Dendritic cell treated with granulocyte-macrophage colony-stimulating factor and Interleukin-4, amounts not matched to agents 40 ng/mL and 50 ng/mL, for 4 days (primary cell): ENCODE data around the gene HPS1.

ENCODE experiments used
- H3K27ac Mint-ChIP-seq: one replicate; pipeline ENCODE4 v1.8.0; 2022; ENCODE audit warnings: mild to moderate bottlenecking, mixed read lengths
- H3K27me3 Mint-ChIP-seq: one replicate; pipeline ENCODE4 v1.8.0; 2022; ENCODE audit warnings: mild to moderate bottlenecking, mixed read lengths
- H3K36me3 Mint-ChIP-seq: one replicate; pipeline ENCODE4 v1.8.0; 2022; ENCODE audit warnings: low read depth, mixed read lengths
- H3K4me1 Mint-ChIP-seq: one replicate; pipeline ENCODE4 v1.8.0; 2022; ENCODE audit warnings: low read depth, mixed read lengths
- H3K4me3 Mint-ChIP-seq: one replicate; pipeline ENCODE4 v1.8.0; 2022; ENCODE audit warnings: mild to moderate bottlenecking, moderate library complexity, mixed read lengths
- H3K9me3 Mint-ChIP-seq: one replicate; pipeline ENCODE4 v1.8.0; 2022; ENCODE audit warnings: mixed read lengths
- intact Hi-C: fragments of 100-400 bp; cut with micrococcal nuclease; formaldehyde crosslinking; loops from one replicate; pipeline ENCODE4 v1.15.0; 2022

The HPS1 gene

DNA sequence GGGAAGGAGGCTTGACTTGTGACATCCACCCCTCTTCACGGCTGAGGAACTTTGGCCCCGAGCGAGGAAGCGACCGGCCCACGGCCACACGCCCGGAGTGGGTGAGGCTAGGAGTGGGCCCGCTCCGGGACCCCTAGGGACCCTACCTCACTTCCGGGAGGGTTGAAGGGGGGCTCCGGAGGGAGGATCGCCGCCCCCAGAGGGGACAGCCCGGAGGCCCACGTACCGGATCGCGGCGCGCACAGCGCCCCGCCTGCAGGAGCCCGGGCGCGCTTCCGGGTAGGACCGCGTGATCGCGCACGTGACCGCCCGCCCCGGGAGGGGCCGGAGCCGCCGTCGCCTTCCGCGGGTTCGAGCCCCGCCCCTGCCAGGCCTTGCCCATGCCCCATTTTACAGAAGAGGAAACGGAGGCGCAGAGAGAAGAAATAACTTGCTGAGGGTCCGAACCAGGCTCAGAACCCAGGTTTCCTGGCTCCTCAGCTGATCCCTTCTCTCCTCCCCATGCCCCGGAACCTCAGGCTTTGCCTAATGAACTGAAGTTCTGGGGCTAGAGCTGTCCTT is at the start of gene HPS1:
Gene HPS1 (minus strand): TSS at position 275 of the 561 bp plus-strand sequence. CDS start 3,695 bp downstream, outside the sequence.
- Mint-ChIP-seq H3K27ac (peak within 1 kb of the TSS; percentile 85), H3K4me1 (peaks cover 60% of the 10 kb centered on the region), H3K9me3 (no peaks in the 10 kb centered on the region)

DNA sequence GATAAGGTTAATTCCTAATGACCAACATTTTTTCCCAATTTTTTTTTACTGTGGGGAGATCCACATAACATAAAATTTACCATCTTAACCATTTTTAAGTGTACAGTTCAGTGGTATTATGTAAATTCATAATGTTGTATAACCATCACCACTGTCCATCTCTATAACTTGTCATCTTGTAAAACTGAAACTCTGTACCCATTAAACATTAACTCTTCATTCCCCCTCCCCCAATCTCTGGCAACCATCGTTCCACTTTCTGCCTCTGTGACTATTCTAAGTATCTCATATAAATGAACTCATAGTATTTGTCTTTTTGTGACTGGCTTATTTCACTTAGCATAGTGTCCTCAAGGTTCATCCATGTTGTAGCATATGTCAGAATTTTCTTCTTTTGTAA is 46.0 kb upstream of the HPS1 start:
- Mint-ChIP-seq H3K9me3 (peaks cover 14% of the 10 kb centered on the region), H3K4me1 (peaks cover 11% of the 10 kb centered on the region), H3K36me3 (no peaks in the 10 kb centered on the region), H3K27ac (no peak overlapping the region), H3K27me3 (peaks cover 3% of the 10 kb centered on the region), H3K4me3 (no peak overlapping the region)
- intact Hi-C loops: no loop called here

More for the DNA sequence above, at the start of gene HPS1:
- Mint-ChIP-seq H3K27me3 (peaks cover 10% of the 10 kb centered on the region), H3K4me3 (peak within 1 kb of the TSS; percentile 93), H3K36me3 (peaks cover 48% of the 10 kb centered on the region)
- intact Hi-C loops: loop anchor here (10.0 kb wide), 1 partner anchor 182 kb away; the partner anchor contains the start of gene LOXL4

GRCh38 chr10:98489561-98490481 is 43.1 kb upstream of the HPS1 start:
- no peaks in the 10 kb centered on the region for H3K36me3 Mint-ChIP-seq
- H3K27me3 Mint-ChIP-seq: peaks cover 3% of the 10 kb centered on the region
- no peak overlapping the region for H3K4me3 Mint-ChIP-seq
- peaks cover 11% of the 10 kb centered on the region for H3K4me1 Mint-ChIP-seq
- intact Hi-C loops: no loop called here
- H3K9me3 Mint-ChIP-seq: no peaks in the 10 kb centered on the region
- no peak overlapping the region for H3K27ac Mint-ChIP-seq

DNA sequence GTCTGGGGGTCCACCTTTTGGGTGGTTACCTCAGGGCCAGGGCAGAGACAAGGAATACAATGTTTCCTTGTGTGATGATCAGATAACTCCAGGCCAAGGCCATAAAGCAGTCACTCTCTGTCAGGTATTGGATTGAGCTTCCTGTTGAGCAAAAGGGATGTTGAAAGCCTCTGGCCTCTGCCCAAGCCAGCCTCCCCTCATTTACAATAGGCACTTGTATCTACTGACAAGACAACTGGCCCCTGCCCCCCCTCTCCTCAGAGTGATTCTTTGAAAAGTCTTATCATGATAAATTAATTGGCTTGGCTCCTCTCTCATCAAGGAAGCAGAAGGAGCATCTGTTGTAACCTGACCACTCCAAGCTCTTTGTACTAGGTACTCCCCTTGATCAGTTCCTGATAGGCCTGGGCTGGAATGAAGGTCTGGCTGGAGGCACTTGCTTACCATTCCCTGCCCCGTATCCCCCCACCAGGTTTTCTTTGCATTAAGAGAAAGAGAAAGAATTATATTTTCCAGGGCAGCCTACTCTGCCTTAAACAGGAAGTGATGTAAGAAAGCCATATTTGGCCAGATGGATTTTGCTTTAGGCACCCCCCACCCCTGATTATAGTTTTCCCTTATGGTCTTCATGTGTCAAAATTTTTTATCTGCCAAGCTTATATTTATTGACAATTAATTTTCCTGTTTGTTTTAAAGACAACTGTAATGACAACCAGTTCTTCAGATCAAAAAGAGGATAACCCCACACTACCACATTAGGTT is 42.1 kb upstream of the HPS1 start:
- H3K27me3 Mint-ChIP-seq: peaks cover 3% of the 10 kb centered on the region
- no peaks in the 10 kb centered on the region for H3K36me3 Mint-ChIP-seq
- intact Hi-C loops: no loop called here
- no peak overlapping the region for H3K4me3 Mint-ChIP-seq
- no peaks in the 10 kb centered on the region for H3K9me3 Mint-ChIP-seq
- H3K4me1 Mint-ChIP-seq: peaks cover 6% of the 10 kb centered on the region
- no peak overlapping the region for H3K27ac Mint-ChIP-seq

- Mint-ChIP-seq H3K27ac (no peak overlapping the region), H3K27me3 (peaks cover 3% of the 10 kb centered on the region), H3K9me3 (no peaks in the 10 kb centered on the region), H3K4me1 (peaks cover 6% of the 10 kb centered on the region), H3K36me3 (no peaks in the 10 kb centered on the region), H3K4me3 (no peak overlapping the region)
- intact Hi-C loops: no loop called here
These were observed 40.9 kb upstream of the HPS1 start for GRCh38 chr10:98487649-98488048.

DNA sequence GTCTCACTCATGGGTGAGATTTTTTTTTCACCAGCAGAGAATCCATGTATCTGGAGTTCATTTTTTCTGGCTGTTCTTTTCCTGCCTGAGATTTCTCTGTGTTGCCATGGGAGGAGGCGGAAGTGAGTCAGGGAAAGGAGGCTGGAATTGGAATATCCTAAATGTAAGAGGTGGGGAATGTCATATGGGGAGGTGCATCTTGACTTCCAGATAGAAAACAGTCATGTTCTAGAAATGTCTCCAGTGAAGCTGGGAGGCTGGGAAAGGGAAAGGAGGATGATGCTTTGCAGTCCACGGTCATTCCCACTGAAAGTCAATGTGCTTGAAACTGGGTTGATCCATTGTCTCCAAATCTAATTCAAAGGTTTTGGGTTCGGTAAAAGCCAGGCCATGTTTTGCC is 39.7 kb upstream of the HPS1 start:
- Mint-ChIP-seq H3K27me3 (peaks cover 4% of the 10 kb centered on the region), H3K36me3 (no peaks in the 10 kb centered on the region), H3K4me1 (peaks cover 6% of the 10 kb centered on the region), H3K27ac (no peak overlapping the region), H3K9me3 (no peaks in the 10 kb centered on the region), H3K4me3 (no peak overlapping the region)
- intact Hi-C loops: no loop called here

- no peak overlapping the region for H3K27ac Mint-ChIP-seq
- peaks cover 4% of the 10 kb centered on the region for H3K27me3 Mint-ChIP-seq
- intact Hi-C loops: no loop called here
- H3K4me1 Mint-ChIP-seq: peaks cover 6% of the 10 kb centered on the region
- no peaks in the 10 kb centered on the region for H3K36me3 Mint-ChIP-seq
- H3K4me3 Mint-ChIP-seq: no peak overlapping the region
- no peaks in the 10 kb centered on the region for H3K9me3 Mint-ChIP-seq
These were observed 39.2 kb upstream of the HPS1 start for GRCh38 chr10:98485959-98486358.

DNA sequence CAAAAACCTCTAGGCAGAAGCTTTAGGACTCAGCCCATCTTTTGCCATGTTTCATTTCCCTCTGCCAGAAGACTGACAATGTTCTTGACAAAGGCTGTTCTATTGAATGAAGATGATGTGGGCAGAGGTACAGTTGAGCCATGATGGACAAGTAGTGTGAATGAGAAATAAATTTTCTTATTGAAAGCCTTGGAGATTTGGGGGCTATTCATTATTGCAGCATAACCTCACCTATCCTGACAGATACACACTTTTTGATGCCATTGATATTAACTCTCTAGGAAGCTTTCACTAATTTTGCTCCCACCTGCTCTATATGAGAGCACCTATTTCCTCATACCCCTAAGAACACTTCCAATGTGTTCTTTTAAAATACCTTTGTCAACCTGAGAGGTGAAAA is 36.9 kb upstream of the HPS1 start:
- Mint-ChIP-seq H3K27me3 (peaks cover 3% of the 10 kb centered on the region), H3K4me1 (peaks cover 6% of the 10 kb centered on the region), H3K36me3 (no peaks in the 10 kb centered on the region), H3K27ac (no peak overlapping the region), H3K4me3 (no peak overlapping the region), H3K9me3 (no peaks in the 10 kb centered on the region)
- intact Hi-C loops: no loop called here

GRCh38 chr10:98482096-98482495 is 35.4 kb upstream of the HPS1 start:
- H3K9me3 Mint-ChIP-seq: no peaks in the 10 kb centered on the region
- no peak overlapping the region for H3K27ac Mint-ChIP-seq
- no peak overlapping the region for H3K4me3 Mint-ChIP-seq
- no peaks in the 10 kb centered on the region for H3K4me1 Mint-ChIP-seq
- H3K27me3 Mint-ChIP-seq: peaks cover 3% of the 10 kb centered on the region
- no peaks in the 10 kb centered on the region for H3K36me3 Mint-ChIP-seq
- intact Hi-C loops: no loop called here

DNA sequence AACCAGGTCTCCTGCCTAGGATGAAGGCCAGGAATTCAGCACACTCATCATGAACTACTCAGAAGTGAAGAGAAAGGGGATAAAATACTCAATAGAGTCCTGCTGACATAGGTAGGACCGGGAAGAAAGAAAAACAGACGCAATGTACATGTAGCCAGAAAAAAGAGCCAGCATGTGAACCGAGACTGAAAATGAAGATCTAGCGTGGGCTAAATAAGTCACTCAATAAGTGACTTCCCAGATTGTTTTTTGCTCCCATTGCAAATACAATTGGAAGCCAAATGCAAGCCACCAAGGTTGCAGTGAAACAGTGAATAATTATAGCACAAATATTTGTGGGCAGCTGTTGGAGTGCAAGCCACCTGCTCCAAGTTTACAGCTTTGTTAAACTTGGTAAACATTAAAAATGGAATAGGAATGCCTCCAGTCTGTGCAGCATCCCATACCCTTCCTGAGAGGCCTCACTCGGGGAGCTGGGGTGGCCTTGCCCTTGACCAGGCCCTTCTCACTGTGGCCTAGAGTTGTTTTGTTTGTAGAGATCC is 34.7 kb upstream of the HPS1 start:
- Mint-ChIP-seq H3K9me3 (no peaks in the 10 kb centered on the region), H3K27ac (no peak overlapping the region), H3K4me3 (no peak overlapping the region), H3K27me3 (peaks cover 3% of the 10 kb centered on the region), H3K36me3 (no peaks in the 10 kb centered on the region), H3K4me1 (no peaks in the 10 kb centered on the region)
- intact Hi-C loops: no loop called here

GRCh38 chr10:98478430-98479222 is 31.9 kb upstream of the HPS1 start:
- Mint-ChIP-seq H3K4me1 (peaks cover 12% of the 10 kb centered on the region), H3K9me3 (no peaks in the 10 kb centered on the region), H3K27me3 (peaks cover 3% of the 10 kb centered on the region), H3K36me3 (no peaks in the 10 kb centered on the region), H3K27ac (no peak overlapping the region), H3K4me3 (no peak overlapping the region)
- intact Hi-C loops: no loop called here

DNA sequence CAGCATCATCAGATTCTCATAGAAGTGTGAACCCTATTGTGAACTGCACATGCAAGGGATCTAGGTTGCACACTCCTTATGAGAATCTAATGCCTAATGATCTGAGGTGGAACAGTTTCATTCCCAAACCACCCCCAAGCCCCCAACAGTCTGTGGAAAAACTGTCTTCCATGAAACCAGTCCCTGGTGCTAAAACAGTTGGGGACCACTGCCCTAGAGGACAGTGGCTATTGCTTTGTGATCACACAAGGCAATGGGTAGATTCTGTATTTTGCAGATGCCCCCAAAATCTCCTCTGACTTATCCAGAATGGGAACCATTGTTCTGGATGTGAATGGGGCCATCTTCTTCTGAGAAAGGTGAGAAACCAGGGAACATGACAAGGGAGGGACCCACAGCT is 31.1 kb upstream of the HPS1 start:
- intact Hi-C loops: no loop called here
- H3K4me3 Mint-ChIP-seq: no peak overlapping the region
- H3K4me1 Mint-ChIP-seq: peaks cover 12% of the 10 kb centered on the region
- H3K9me3 Mint-ChIP-seq: no peaks in the 10 kb centered on the region
- no peaks in the 10 kb centered on the region for H3K36me3 Mint-ChIP-seq
- H3K27ac Mint-ChIP-seq: no peak overlapping the region
- peaks cover 8% of the 10 kb centered on the region for H3K27me3 Mint-ChIP-seq

GRCh38 chr10:98474628-98475027 is 27.9 kb upstream of the HPS1 start:
- Mint-ChIP-seq H3K27ac (no peak overlapping the region), H3K4me1 (peaks cover 12% of the 10 kb centered on the region), H3K4me3 (no peak overlapping the region), H3K27me3 (peaks cover 17% of the 10 kb centered on the region), H3K9me3 (no peaks in the 10 kb centered on the region), H3K36me3 (no peaks in the 10 kb centered on the region)
- intact Hi-C loops: no loop called here
